Measurements from ENCODE around the gene PIEZO1. TPM values are rescaled to one million over a fixed set of nuclear protein-coding genes. Genes with fewer than 3 reads are reported as not detected.

PIEZO1 gene
- total and polyA plus RNA-seq, 2 experiments from 2014 or later: 30.4 to 70.1 TPM

DNA sequence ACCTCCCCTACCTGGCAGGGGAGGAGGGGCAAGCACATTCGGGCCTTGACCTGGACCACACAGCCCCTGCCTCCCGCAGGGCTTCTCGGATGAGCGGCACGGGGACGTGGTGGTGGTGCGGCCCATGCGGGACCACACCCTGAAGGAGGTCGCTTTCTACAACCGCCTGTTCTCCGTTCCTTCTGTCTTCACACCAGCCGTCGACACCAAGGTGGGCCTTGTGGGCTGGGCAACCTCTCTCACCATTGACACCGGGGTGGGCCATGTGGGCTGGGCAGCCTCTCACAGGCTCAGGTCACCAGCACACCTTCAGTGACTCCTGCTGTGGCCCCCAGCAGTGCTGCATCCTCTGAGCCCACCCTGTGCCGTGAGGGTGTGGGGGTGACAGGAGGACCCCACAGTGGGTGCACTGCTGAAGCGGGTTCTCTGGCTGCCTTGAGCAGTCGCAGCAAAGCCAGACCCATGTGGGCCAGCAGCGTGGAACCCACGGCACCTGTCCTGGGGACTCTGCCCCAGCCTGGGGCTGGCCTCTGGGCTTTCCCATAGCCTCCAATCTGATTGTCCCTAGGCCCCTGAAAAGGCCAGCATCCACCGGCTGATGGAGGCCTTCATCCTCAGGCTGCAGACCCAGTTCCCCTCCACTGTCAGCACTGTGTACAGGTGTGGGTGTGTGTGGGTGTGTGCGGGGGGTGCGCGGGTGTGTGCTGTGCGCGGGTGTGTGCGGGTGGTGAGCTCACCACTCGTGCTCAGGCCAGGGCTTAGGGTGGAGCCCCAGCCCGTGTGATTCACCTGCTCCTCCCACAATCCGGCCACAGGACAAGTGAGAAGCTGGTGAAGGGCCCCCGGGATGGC is 71.2 kb downstream of the PIEZO1 start:
- Mint-ChIP-seq H3K27me3 (ENCODE audit: insufficient read depth, low read depth, poor library complexity) (peaks cover 12% of the 10 kb centered on the region), H3K27ac (no peak overlapping the region), H3K36me3 (ENCODE audit: low read depth) (peaks cover 23% of the 10 kb centered on the region), H3K4me3 (no peak overlapping the region), H3K4me1 (peaks cover 7% of the 10 kb centered on the region), H3K9me3 (no peaks in the 10 kb centered on the region)
- Histone ChIP-seq H3F3A (replicated peaks; ENCODE audit: low read depth) (no peaks in the 10 kb centered on the region), H3K36me3 (ENCODE audit: insufficient read depth) (no peaks in the 10 kb centered on the region), H3K9me2 (ENCODE audit: insufficient read depth) (no peaks in the 10 kb centered on the region), H3K27me3 (ENCODE audit: insufficient read depth) (no peaks in the 10 kb centered on the region), H3K79me2 (replicated peaks; ENCODE audit: insufficient read depth) (peaks cover 3% of the 10 kb centered on the region; the same call in 1 of the 2 replicates), H4K20me1 (replicated peaks; ENCODE audit: insufficient read depth) (no peaks in the 10 kb centered on the region; the same call in 1 of the 2 replicates), H3K4me2 (no peak overlapping the region), H2AFZ (no peak overlapping the region), H3K27ac (ENCODE audit: low read depth) (no peak overlapping the region), H3K4me1 (ENCODE audit: insufficient read depth) (no peaks in the 10 kb centered on the region), H3K4me3 (no peak overlapping the region)
- DNase-seq (ENCODE audit: low spot score): no peak
- ATAC-seq: no peak
- no peak for TF ChIP-seq POLR2AphosphoS5 (IDR thresholded peaks at IDR 0.05; ENCODE audit: low read depth)
- TF ChIP-seq NANOG (IDR thresholded peaks at IDR 0.05; ENCODE audit: borderline replicate concordance): no peak
- TF ChIP-seq ETS1 (IDR thresholded peaks at IDR 0.05): no peak
- no peak for TF ChIP-seq STAT1 (IDR thresholded peaks at IDR 0.05; ENCODE audit: unreplicated experiment)
- TF ChIP-seq, protein P1, sequence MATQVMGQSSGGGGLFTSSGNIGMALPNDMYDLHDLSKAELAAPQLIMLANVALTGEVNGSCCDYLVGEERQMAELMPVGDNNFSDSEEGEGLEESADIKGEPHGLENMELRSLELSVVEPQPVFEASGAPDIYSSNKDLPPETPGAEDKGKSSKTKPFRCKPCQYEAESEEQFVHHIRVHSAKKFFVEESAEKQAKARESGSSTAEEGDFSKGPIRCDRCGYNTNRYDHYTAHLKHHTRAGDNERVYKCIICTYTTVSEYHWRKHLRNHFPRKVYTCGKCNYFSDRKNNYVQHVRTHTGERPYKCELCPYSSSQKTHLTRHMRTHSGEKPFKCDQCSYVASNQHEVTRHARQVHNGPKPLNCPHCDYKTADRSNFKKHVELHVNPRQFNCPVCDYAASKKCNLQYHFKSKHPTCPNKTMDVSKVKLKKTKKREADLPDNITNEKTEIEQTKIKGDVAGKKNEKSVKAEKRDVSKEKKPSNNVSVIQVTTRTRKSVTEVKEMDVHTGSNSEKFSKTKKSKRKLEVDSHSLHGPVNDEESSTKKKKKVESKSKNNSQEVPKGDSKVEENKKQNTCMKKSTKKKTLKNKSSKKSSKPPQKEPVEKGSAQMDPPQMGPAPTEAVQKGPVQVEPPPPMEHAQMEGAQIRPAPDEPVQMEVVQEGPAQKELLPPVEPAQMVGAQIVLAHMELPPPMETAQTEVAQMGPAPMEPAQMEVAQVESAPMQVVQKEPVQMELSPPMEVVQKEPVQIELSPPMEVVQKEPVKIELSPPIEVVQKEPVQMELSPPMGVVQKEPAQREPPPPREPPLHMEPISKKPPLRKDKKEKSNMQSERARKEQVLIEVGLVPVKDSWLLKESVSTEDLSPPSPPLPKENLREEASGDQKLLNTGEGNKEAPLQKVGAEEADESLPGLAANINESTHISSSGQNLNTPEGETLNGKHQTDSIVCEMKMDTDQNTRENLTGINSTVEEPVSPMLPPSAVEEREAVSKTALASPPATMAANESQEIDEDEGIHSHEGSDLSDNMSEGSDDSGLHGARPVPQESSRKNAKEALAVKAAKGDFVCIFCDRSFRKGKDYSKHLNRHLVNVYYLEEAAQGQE (IDR thresholded peaks at IDR 0.05; ENCODE audit: unreplicated experiment): no peak

- H2AFZ ChIP-seq: no peak overlapping the region
- no peak for TF ChIP-seq STAT1 (IDR thresholded peaks at IDR 0.05; ENCODE audit: unreplicated experiment)
- TF ChIP-seq JUNB (IDR thresholded peaks at IDR 0.05; ENCODE audit: unreplicated experiment): no peak
- TF ChIP-seq, protein P1 (IDR thresholded peaks at IDR 0.05; ENCODE audit: unreplicated experiment): no peak
- Mint-ChIP-seq H3K4me3 (no peak overlapping the region), H3K27ac (no peak overlapping the region), H3K9me3 (no peaks in the 10 kb centered on the region), H3K27me3 (ENCODE audit: insufficient read depth, low read depth, poor library complexity) (peaks cover 12% of the 10 kb centered on the region), H3K36me3 (ENCODE audit: low read depth) (peaks cover 20% of the 10 kb centered on the region), H3K4me1 (peaks cover 7% of the 10 kb centered on the region)
- H3K27me3 ChIP-seq (ENCODE audit: insufficient read depth): no peaks in the 10 kb centered on the region
- no peaks in the 10 kb centered on the region for H3K9me2 ChIP-seq (ENCODE audit: insufficient read depth)
- H3K27ac ChIP-seq (ENCODE audit: low read depth): no peak overlapping the region
- H3K4me2 ChIP-seq: no peak overlapping the region
- H3K4me3 ChIP-seq: no peak overlapping the region
- peaks cover 9% of the 10 kb centered on the region; the same call in 1 of the 2 replicates for H3K79me2 ChIP-seq (replicated peaks; ENCODE audit: insufficient read depth)
- H3K4me1 ChIP-seq (ENCODE audit: insufficient read depth): no peaks in the 10 kb centered on the region
- H3K36me3 ChIP-seq (ENCODE audit: insufficient read depth): no peaks in the 10 kb centered on the region
- no peaks in the 10 kb centered on the region; the same call in 1 of the 2 replicates for H4K20me1 ChIP-seq (replicated peaks; ENCODE audit: insufficient read depth)
- H3F3A ChIP-seq (replicated peaks; ENCODE audit: low read depth): no peaks in the 10 kb centered on the region
- DNase-seq (ENCODE audit: low spot score): no peak
- ATAC-seq: no peak
Measured at GRCh38 chr16:88713054-88713453, 72.0 kb downstream of the PIEZO1 start.

Data from GM23338 (cell line).